GM18870 (cell line): ENCODE results near the gene PHC2.

ENCODE experiments used
- ATAC-seq: cut with Tn5 transposase; IDR thresholded peaks from one replicate; pipeline ENCODE4 v1.9.1; 2021; ENCODE audit warnings: moderate library complexity; ENCODE audit not compliant: unreplicated experiment

PHC2 gene

DNA sequence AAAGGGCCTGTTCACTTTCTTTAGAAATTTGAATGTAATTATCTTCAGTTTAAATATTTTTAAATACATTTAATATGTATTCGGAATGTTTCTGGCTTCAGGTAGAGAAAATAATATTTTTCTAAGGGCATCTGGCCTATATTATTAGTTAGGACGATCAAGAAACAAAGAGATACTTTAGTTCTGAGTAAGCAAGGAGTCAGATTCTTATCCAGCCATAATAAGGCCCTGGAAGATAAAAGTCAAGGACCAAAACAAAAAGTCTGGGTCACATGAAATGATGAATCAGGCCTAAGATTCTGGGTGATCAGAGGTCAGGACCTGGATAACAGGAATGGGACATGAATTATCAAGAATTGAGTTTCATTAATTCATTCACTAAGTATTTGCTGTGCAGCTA, 6.3 kb downstream of the PHC2 start:
- no peak for ATAC-seq

DNA sequence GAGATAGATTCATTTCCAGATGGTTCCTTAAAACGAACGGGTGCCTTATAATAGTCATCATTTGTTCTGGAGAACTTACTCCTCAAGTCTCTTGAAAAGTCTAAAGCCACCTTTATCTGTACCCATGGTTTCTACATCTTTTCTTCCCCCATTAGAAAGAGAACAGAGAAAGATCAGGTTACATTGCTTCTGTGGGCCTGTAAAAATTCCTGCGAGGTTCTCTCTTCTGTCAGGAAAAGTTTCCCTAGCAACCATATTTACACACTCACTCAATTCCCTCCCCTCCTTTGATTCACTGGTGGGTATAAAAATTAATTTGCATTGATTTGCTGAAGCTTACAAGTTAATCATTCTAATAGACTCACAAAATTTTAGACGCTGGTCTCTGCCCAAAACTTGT, 6.7 kb downstream of the PHC2 start:
- ATAC-seq: no peak

DNA sequence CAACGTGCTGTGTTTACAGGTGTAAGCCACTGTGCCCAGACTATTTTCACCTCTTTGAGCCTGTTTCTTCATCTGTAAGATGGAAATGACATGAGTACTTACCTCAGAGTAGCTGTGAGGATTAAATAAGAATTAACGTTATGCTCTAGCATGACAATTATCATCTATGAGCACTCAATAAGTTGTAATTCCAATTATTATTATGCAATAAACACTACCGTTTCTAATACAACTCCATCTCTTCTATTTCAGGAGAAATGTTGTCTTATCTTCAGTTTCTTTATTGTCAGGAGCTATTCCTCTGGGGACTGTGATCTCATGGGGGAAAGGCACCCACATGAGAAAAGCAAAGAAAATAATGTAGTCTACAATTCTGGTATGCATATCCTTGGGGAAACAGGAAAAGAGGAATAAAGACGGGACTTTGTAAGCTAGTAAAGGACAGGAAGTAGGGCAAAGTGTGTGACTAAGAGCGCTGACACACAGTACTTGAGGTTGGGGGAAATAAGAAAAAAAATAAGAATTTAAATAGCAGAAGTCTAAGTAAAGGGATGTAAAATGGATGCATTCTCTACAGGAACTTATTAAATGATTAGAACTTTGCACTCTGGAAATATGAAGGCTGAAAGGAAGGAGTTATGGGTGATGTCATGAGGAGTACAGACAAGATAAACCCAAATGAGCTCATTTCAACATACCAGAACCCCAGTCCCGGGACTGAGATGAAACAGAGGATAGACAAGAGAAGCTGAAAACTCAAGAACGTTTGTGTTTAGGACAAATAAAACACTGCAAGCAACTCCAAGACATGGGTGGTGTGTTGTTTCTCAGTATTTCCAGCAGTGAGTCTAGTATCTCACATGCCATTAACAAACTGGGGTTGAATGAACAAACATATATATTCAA, 9.8 kb downstream of the PHC2 start:
- no peak for ATAC-seq

DNA sequence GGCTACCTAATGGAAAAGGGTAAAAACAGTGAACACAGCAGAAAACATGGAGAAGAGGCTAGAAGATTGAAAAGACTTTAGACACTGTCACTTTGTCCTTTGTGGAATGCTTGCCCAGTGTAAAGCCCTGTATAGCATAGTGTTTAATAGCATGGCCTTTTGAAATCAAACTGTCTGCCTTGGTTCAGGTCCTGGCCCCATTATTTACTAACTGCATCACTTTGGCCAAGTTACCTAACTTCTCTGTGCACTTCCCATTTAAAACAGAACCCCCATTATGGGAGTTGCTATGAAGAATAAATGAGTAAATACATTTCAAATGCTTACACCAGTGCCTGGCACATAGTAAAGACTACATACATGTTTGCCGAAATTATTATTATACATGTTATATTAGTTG, 12.1 kb downstream of the PHC2 start:
- no peak for ATAC-seq

DNA sequence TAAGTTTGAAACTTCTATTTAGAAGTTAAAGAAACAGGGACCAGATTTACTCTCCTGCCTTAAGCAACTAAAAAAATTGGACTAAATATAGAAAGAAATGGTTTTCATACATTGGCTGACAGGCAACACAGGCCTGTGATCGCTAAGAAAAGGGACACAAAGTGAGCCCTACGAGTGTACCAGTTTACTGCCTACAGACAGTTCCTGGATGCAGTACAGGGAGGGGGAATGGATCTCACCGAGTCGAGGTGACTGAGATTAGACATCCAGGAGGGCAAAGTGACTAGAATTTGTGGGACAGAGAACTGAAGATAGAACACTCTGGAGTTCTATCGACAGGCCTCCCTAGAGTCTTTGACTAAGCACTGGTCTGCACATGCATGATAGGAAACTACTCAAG, 16.0 kb downstream of the PHC2 start:
- ATAC-seq: no peak

DNA sequence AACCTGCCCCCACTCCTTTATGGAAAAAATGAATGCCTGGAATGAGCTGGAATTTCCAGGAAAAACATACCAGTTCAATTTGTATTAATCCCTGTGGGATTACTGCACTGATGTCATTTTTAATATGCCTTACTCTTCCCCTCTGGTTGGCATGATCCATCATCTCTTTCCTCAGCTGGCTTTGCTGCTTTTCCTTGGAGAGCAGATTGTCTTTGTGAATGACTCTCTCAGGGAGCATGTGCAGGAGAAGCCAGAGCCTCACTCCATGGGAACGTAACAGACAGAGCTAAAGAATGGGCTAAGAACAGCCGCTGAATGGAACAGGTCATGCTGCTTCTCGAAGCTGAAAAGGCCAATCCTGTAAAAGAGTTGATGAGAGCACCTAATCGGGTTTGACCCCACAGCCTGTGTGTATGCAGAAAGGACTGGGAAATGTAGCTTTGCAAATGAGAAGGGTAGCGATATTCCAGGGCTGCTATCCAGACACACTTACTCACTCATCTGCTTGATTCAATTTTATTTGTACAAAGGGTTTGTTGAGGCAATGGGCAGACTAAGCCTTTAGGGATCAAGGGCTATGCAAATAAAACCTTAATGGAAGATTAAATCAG, 20.7 kb downstream of the PHC2 start:
- no peak for ATAC-seq

DNA sequence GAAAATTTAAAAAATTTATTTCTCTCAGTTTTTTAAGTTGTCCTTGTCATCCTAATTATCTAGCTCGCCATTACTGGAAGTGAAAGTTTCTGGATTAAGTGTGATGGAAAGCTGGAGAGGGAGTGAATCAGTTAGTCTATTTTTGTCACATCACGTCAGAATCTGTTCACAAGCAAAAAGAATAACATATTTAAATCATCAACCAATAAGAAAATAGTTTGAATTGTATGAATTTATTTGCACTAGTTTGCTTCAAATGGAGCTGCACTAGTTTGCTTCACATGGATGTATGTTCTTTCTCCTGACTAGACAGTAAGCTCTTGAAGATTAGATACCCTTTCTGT, 22.8 kb downstream of the PHC2 start:
- no peak for ATAC-seq

DNA sequence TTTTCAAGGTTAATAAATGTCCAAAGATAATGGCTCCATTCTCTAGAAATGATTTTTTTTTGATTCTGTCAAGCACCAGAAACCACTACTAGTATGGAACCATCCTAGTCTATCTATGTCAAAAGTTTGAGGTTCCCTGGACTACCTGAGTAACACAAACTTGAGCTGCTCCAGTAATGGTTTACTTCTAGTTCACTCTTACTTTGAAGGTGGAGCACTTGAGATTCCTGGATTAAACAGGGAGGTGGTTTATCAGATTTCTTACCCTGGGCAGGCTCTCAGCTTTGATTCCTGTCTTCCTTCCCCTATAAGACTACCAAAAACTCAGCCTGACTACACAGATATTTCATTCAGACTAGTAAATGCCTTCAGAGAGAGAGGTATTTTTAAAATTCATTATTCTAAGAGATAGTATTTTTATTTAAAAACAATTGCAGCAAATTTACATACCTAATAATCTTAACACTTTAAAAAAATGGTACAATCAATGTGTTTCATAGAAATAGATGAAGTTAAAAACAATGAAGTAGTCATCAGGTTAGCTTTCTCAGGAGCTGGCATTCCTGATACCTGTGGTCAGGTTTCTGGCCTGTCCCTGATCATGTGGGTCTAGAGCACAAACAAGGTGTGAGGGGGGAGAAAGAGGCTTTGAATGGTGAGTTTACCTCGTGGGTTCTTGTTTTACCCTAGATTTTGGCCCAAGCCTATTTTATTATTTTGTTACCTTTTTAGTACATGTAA, 23.4 kb downstream of the PHC2 start:
- ATAC-seq: no peak

DNA sequence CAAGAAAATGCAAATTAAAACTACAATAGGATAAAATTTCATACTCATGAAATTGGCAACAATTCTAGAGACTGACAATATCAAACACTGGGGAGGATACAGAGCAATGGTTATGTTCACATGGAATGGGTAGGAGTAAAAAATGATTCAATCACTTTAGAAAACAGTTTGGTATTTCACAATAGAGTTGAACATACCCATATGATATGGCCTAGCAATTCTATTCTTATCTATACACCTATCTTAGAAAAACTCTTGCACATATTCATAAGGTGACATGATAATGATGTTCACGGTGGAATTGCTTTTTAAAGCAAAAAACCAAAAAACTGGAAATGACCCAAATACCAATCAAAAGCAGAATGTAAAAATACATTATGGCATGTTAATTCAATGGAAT, 28.7 kb downstream of the PHC2 start:
- ATAC-seq: no peak

DNA sequence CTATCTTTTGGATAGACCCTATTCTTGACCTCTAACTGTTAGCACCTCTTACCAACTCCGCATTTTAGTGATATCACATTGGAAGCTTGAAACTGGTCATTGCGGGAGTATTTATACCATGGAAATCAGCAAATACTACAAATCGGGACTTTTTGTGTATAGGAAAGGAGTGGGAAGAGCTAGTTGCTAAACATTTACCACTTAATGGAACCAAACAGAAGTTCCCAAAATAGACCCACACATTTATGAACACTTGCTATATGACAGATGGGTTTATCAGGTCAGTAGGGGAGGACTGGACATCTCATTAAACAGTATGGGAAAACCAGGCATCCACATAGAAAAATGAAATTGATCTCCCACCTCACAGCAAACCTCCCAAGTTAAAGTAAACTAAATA, 29.4 kb downstream of the PHC2 start:
- no peak for ATAC-seq

DNA sequence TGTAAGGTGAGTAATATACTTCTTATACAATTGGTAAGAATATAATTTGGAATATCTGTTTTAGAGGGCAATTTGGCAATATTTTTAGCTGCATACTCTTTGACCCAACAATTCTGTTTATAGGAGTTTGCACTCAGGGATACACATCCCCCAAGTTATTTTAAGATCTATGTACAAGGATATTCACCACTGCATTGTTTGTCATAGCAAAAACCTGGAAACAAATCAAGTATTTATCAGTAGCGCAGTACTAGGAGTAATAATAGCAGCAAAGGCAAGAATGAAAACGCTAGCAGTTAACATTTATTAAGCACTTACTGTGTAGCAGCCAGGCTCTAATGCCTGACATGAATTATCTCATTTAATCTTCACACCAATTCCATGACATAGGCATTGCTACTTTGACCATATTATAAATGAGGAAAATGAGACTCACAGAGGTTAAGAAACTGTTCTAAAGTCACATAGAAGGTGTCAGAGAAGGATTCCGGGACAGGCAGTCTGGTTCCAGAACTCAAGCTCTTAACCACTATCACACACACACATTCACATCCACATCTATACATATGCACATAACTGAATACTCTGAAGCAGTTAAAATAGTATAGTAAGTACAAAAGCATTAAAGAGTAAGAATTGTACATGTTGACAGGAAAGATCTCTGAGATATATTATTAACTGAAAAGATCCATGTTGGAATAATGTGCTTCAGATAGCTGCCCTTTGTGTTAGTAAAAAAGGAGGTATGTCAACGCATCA, 30.6 kb downstream of the PHC2 start:
- ATAC-seq: no peak

DNA sequence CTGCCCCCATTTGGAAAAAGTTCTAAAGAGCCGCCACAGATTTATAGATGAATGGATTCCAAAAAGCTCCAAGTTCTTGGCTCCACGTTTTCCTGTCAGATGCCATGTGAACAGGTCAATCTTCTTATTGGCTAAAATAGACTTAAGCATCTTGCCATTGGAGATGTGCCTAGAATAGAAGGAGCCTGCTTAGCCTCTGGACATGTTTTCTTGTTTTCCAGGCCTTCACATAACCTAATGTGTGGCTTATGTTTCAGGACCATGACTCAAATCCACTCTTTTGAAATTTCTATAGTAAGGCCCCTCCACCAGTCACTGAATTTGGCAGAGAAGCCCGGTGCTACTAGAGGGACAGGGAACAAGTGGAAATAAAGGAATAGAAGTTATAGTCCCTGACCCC, 31.5 kb downstream of the PHC2 start:
- ATAC-seq: no peak

DNA sequence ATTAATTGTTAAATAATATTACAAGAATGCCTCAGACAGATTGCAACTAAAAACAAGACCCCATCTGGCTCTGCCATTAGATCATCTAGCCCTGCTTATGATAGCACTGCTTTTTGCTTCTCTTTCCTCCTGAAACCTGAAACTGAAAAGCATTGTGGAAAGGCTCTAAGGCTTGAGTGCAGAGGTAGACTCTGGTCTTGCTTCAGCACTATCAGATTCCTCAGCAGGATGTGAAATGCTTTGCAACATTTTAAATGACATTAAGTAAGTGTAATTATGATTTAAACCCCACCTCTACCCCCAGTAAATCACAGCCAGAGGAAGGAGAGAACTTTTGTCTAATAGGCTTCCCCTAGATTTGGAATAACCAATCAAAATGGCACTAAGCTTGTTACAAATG, 32.9 kb downstream of the PHC2 start:
- no peak for ATAC-seq

DNA sequence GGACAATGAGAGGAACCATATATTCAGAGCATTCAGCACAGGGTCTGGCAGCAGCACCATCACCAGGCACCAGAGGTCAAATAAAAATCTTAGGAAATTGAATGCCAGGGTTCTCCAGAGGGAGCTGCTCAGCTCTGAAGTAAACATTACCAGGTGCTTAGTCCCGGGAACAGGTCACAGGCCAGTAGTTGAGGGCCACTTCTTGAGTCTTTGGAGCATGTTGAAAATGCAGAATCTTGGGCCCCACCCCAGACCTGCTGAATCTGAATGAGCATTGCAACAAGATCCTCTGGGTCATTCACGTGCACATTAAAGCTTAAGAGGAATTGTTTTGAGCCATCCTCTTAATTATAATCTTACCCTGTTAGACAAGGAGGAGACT, 33.8 kb downstream of the PHC2 start:
- no peak for ATAC-seq

DNA sequence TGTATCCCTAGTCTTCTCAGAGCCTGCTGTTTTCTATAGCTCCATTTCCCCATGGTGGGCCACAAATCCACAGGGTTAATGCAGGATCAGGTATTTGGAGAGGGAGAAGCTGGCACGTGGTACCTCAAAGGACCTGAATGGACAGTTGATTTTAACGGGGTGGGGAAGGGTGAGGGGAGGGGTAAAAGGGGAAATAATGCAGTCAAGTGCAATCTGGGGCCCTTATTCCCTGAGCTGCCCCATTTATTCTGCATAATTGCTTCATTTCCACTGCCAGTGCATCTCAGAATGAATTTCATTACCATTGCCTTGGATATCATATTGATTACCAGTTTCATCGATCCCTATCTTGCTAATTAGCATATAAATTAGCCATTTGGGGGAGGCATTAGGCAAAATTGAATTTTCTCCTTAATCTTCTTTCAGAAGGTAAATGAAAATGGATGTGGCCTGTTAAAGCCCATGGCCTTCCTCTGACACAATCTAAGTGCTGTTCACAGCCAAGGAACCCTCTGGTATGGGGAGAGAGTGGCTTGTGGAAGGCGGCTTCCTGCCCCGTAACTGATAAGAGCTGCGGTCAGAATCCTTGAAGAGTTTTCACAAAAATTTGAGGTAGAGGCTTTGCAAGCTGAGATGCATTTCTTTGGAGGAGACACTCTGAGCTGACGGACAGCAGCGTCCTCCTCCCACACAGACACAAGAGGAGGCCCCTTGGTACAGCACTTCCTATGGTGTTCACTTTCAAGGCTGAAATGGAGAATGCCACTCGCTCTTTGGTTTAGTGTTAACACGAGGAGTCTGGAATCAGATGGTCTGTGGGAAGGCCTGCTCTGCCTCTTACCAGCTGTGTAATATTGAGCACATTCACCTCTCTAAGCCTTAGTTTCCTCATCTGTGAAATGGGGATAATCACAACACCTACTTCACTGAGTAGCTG, 34.4 kb downstream of the PHC2 start:
- ATAC-seq: no peak

DNA sequence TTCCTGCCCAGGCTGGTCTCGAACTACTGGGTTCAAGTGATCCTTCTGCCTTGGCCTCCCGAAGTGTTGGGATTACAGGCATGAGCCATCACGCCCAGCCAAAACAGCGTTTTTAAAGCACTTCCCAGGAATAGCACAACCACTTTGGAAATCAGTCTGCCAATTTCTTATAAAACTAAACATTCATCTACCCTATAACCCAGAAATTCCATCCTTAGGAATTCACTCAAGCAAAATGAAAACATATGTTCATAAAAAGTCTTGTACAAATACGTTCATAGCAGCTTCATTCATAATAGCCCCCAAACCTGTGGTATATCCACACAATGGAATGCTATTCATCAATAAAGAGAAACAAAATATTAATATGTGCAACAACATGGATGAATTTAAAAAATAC, 36.1 kb downstream of the PHC2 start:
- no peak for ATAC-seq

DNA sequence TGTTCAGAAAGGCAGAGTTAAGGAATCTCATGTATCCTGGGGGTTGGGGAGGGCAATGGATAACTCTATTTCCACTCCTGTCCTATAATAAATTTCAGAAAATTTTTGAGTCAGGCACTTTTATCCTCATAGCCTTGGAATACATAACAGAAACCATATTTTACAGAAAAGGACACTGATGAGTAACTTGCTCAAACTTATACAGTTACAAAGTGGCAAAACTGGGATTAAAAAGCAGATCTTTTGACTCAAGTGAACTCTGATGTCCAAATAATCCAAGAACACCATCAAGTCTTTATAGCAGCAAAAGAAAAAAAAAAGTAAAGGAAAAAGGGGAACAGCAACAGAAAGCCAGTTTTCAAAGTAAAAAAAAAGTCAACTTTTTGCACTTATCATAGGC, 36.9 kb downstream of the PHC2 start:
- no peak for ATAC-seq

DNA sequence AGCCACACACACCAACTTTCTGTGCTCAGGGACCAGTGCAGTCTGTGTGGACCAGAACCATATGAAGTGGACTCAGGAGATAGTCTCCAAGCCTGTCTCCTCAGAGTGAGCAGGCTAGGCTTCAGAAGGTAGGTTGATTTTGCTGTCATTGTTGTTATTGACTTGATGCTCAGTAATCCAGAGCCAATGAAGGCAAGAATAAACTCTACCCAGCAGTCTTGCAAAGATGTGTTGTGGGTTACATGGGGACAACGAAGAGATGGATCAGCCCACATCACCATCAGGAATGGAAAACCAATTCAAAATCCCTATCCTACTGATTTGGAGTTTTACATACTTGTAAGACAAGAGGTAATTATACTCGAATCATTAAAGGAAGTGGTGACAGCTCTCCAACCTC, 37.4 kb downstream of the PHC2 start:
- ATAC-seq: no peak

DNA sequence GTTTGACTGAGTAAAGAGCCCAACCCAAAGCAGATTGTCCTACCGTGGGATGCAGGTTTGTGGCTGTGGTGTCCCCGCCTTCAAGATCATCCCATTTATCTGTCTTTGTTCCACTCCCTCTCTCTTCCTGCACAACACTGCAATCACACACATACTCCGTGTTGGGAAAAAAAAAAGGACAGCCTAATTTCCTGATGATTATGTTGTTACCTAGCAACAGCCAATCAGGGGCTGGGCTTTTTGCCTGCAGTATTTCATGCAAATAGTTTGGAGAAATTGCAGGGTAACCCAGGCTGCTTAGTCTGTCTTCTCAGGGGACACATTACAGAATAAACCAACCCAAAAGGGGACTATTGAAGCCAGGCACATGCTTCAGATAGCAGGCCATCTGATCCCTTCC, 38.3 kb downstream of the PHC2 start:
- no peak for ATAC-seq

DNA sequence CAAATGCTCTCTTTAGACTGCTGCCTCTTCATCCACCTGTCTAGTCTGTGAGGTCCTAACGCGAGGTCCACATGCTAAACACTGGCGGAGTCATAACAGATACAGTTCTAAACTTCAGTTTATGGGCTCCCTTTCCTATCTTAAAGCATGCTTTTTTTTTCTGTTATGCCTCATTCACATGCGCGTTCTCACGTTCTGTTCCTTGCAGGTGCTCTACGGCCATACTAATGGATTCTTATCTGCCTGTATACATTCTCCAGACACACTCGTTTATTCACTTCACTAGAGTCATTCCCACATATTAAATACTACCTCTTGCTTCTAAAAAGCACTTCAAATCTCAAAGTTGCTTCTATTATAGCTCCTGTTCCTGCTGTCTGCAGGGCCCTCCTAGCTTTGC, 38.7 kb downstream of the PHC2 start:
- ATAC-seq: no peak
